ENCODE data around the gene DFFB. TPM values are rescaled to one million over a fixed set of nuclear protein-coding genes. Genes with fewer than 3 reads are reported as not detected.

Gene DFFB
- total RNA-seq, 1 experiment from 2014 or later, result 17.1 TPM

DNA sequence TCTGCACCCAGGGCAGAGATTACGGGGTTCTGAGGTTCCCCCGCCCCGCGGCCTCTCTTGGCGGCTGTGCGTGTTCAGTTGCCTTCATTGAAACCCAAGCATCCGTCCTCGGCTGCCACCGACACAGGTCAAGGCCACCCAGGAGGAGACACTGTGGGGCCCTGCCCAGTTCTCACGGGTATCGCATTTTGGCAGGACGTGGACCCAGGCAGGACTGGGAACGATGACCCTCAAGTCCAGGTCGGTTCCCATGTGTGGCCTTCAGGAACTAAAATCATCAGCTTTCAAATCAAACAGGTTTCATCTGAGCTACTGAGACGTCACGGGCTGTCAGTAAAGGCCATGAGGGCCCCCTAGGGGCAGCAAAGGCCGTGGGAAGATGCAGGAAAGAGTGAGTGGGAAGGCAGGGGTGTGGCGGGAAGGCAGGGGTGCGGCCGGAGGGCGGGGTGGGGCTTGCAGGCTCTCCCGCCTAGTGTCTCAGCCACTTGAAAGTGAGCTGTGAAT is 49.8 kb downstream of the DFFB start:
- peak; percentile 35 for DNase-seq
- CTCF ChIA-PET, result interaction anchor here (0.5 kb wide), 1 partner anchor 115 kb away, joined by 3 read pairs; no protein-coding TSS in a partner anchor

DNA sequence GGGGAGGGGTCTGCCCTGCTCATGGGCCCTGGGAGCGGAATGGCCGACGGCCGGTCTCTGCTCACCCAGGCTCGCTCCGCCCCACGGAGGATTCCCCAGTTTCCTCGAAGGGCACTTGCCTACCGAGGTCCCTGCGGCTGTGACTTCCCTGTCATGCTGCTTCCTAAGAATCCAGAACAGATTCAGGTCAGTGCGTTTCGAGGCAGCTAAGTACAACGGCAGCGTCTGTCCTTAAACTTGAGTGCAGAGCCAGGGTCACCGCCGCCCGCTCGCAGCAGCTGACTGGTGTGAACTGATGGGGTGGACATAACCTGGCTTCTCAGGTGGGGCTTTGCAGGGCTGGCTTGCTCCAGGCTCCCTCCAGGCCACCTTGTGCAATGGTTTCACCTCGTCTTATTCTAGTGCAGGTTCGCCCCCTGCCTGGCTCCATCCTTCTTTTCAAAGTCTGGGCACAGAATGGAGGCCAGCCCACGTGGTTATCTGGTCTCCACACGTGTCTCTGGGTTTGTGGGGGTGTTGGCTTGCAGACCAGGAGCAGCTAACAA is 50.4 kb downstream of the DFFB start:
- DNase-seq (no peak), ATAC-seq (no peak)
- Histone ChIP-seq H3K4me2 (ENCODE audit: low read length) (no peak overlapping the region), H3K27ac (ENCODE audit: low read length) (no peak overlapping the region), H3K9me2 (replicated peaks; ENCODE audit: low read length) (no peaks in the 10 kb centered on the region), H3K4me1 (ENCODE audit: insufficient read depth, low read length) (peaks cover 4% of the 10 kb centered on the region; the same call in 1 of the 2 replicates), H3K4me3 (ENCODE audit: low read length) (no peak overlapping the region), H3K36me3 (ENCODE audit: low read depth, low read length) (no peaks in the 10 kb centered on the region), H3K9ac (ENCODE audit: low read length) (no peak overlapping the region), H4K20me1 (ENCODE audit: low read length) (no peaks in the 10 kb centered on the region), H2AFZ (ENCODE audit: low read length) (no peak overlapping the region), H3F3A (ENCODE audit: low read length, unreplicated experiment) (no peaks in the 10 kb centered on the region), H3K79me2 (ENCODE audit: low read length) (no peaks in the 10 kb centered on the region), H3K9me3 (ENCODE audit: low read length) (no peaks in the 10 kb centered on the region), H3K27me3 (ENCODE audit: low read length) (peaks cover 10% of the 10 kb centered on the region; the same call in 1 of the 2 replicates)
- no TSS peak for BruUV-seq (replicated peaks)
- intact Hi-C loops (cut with micrococcal nuclease), result loop anchor here (10.0 kb wide), 1 partner anchor 747 kb away; the partner anchor contains the start of gene AJAP1
- ChIA-PET POLR2A (ENCODE audit: unreplicated experiment) (no interaction called here), CTCF (no interaction called here)
- TF ChIP-seq EZH2 (IDR thresholded peaks at IDR 0.05; ENCODE audit: low read length, unreplicated experiment) (no peak), EZH2phosphoT487 (IDR thresholded peaks at IDR 0.05; ENCODE audit: borderline replicate concordance, low read length) (no peak)
- TF ChIP-seq, protein P1, sequence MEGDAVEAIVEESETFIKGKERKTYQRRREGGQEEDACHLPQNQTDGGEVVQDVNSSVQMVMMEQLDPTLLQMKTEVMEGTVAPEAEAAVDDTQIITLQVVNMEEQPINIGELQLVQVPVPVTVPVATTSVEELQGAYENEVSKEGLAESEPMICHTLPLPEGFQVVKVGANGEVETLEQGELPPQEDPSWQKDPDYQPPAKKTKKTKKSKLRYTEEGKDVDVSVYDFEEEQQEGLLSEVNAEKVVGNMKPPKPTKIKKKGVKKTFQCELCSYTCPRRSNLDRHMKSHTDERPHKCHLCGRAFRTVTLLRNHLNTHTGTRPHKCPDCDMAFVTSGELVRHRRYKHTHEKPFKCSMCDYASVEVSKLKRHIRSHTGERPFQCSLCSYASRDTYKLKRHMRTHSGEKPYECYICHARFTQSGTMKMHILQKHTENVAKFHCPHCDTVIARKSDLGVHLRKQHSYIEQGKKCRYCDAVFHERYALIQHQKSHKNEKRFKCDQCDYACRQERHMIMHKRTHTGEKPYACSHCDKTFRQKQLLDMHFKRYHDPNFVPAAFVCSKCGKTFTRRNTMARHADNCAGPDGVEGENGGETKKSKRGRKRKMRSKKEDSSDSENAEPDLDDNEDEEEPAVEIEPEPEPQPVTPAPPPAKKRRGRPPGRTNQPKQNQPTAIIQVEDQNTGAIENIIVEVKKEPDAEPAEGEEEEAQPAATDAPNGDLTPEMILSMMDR (conservative IDR thresholded peaks at IDR 0.05; ENCODE audit: low read depth, low read length), result no peak

More for the DNA sequence above, 49.8 kb downstream of the DFFB start:
- Histone ChIP-seq H3K4me3 (ENCODE audit: low read length) (no peak overlapping the region), H3K9me2 (replicated peaks; ENCODE audit: low read length) (no peaks in the 10 kb centered on the region), H4K20me1 (ENCODE audit: low read length) (no peaks in the 10 kb centered on the region), H2AFZ (ENCODE audit: low read length) (no peak overlapping the region), H3K27ac (ENCODE audit: low read length) (no peak overlapping the region), H3K27me3 (ENCODE audit: low read length) (peaks cover 10% of the 10 kb centered on the region; the same call in 1 of the 2 replicates), H3K4me2 (ENCODE audit: low read length) (no peak overlapping the region), H3K9ac (ENCODE audit: low read length) (no peak overlapping the region), H3K36me3 (ENCODE audit: low read depth, low read length) (no peaks in the 10 kb centered on the region), H3K79me2 (ENCODE audit: low read length) (no peaks in the 10 kb centered on the region), H3K9me3 (ENCODE audit: low read length) (no peaks in the 10 kb centered on the region), H3K4me1 (ENCODE audit: insufficient read depth, low read length) (peaks cover 4% of the 10 kb centered on the region; the same call in 1 of the 2 replicates), H3F3A (ENCODE audit: low read length, unreplicated experiment) (no peaks in the 10 kb centered on the region)
- ATAC-seq, result peak; percentile 9; the same call in 1 of the 2 replicates
- intact Hi-C loops (cut with micrococcal nuclease), result loop anchor here (10.0 kb wide), 1 partner anchor 748 kb away; the partner anchor contains the start of gene AJAP1
- no peak for TF ChIP-seq EZH2 (IDR thresholded peaks at IDR 0.05; ENCODE audit: low read length, unreplicated experiment)
- TF ChIP-seq, protein P1 (conservative IDR thresholded peaks at IDR 0.05; ENCODE audit: low read depth, low read length), result peak; percentile 54
- BruUV-seq (replicated peaks), result no TSS peak
- POLR2A ChIA-PET (ENCODE audit: unreplicated experiment), result interaction anchor here (0.6 kb wide), 1 partner anchor 13 kb away, joined by 3 read pairs; no protein-coding TSS in a partner anchor
